Activated naive CD4-positive, alpha-beta T cell treated with anti-CD3 and anti-CD28 coated beads, Interleukin-2, amount 50 U/mL, for 24 hours (primary cell): Measurements from ENCODE around the gene CDX1.

Experiments
- H3K27ac Mint-ChIP-seq: one replicate; pipeline ENCODE4 v1.8.0; 2021; ENCODE audit warnings: mild to moderate bottlenecking, mixed read lengths
- H3K27me3 Mint-ChIP-seq: one replicate; pipeline ENCODE4 v1.8.0; 2021; ENCODE audit warnings: mixed read lengths
- H3K36me3 Mint-ChIP-seq: one replicate; pipeline ENCODE4 v1.8.0; 2021; ENCODE audit warnings: mixed read lengths
- H3K4me1 Mint-ChIP-seq: one replicate; pipeline ENCODE4 v1.8.0; 2021; ENCODE audit warnings: mixed read lengths
- H3K4me3 Mint-ChIP-seq: one replicate; pipeline ENCODE4 v1.8.0; 2021; ENCODE audit warnings: mild to moderate bottlenecking, mixed read lengths
- H3K9me3 Mint-ChIP-seq: one replicate; pipeline ENCODE4 v1.8.0; 2021; ENCODE audit warnings: mixed read lengths

CDX1 gene

DNA sequence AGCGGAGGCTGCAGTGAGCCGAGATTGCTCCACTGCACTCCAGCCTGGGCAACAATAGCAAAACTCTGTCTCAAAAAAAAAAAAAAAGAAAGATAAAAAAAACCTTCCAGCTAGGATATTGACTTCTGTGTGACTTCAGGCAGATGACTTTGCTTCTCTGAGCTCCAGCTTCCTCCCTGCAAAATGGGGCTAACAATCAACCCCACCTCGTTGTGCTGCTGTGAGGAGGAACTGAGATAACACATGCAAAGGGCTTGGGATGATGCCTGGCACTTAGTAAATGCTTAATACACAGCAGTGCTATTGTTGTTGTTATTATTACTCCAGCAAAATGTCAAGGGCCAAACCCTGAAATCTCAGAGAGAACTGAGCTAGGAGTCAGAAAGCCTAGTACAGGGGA is 3.5 kb upstream of the CDX1 start:
- H3K27ac Mint-ChIP-seq = no peak overlapping the region
- no peaks in the 10 kb centered on the region for H3K36me3 Mint-ChIP-seq
- no peak overlapping the region for H3K4me3 Mint-ChIP-seq
- H3K4me1 Mint-ChIP-seq = no peaks in the 10 kb centered on the region
- peaks cover 14% of the 10 kb centered on the region for H3K27me3 Mint-ChIP-seq
- H3K9me3 Mint-ChIP-seq = no peaks in the 10 kb centered on the region

DNA sequence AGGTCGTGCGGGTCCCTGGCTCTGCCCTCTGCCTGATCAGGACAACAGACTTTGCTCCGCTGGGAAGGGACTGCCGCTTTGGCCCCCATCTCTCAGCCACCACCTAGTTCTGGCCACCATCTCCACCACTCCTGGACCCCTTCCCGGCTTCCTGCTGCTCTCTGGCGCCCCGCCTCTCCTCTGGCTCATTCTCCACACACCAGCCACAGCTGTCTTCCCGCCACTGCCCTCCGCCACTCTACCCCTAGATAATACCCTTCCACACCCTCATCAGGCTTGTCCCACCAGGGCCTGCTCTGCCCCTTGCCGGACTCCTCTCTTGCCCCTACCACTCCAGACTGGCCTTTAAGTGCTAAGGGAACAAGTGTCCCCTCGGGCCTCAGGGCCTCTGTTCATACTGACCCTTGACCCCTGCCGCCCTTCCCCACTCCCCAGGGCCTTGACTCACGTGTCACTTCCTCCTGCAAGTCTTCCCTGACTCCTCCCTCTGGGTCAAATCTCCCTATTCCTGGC is 3.0 kb upstream of the CDX1 start:
- Mint-ChIP-seq H3K27ac (peak overlapping the region; percentile 66), H3K36me3 (no peaks in the 10 kb centered on the region), H3K4me3 (no peak overlapping the region), H3K27me3 (peaks cover 19% of the 10 kb centered on the region), H3K4me1 (no peaks in the 10 kb centered on the region), H3K9me3 (no peaks in the 10 kb centered on the region)

DNA sequence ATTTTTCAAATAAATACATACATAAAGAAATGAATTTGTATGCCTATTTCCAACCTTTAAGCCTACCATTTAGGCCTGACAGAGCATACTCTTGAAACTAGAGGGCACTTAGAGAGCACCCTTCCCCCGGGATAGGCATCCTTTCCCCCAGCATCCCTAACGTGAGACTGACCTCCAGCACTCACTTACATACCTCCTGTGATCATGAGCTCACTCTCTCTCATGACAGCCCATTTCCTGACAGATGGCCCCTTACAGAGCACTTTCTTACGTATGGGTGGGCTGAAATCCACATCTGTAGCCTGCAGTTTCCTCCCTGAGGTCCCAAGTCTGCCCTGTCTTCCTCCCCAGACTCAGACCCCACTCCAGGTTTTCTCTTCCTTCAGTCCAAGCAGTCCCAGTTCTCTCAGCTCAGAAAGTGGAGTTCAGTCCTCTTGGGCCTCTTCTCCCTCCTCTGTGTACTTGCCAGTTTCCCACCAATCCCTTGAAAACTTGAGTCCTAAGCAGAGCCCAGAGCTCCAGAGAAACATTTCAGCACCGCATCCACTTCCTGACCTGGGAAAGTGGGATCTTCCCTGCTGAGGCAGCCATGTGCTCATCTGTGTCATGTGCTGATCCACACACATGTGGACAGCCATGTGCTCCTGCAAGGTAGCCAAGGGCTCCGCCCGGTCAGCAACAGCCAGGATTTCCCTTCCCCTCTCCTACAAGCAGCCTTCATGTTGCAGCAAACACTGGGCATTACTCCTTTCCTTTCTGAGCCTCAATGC is 2.2 kb upstream of the CDX1 start:
- Mint-ChIP-seq H3K4me3 (no peak overlapping the region), H3K9me3 (no peaks in the 10 kb centered on the region), H3K27ac (peak overlapping the region; percentile 3), H3K4me1 (no peaks in the 10 kb centered on the region), H3K27me3 (peaks cover 20% of the 10 kb centered on the region), H3K36me3 (no peaks in the 10 kb centered on the region)

DNA sequence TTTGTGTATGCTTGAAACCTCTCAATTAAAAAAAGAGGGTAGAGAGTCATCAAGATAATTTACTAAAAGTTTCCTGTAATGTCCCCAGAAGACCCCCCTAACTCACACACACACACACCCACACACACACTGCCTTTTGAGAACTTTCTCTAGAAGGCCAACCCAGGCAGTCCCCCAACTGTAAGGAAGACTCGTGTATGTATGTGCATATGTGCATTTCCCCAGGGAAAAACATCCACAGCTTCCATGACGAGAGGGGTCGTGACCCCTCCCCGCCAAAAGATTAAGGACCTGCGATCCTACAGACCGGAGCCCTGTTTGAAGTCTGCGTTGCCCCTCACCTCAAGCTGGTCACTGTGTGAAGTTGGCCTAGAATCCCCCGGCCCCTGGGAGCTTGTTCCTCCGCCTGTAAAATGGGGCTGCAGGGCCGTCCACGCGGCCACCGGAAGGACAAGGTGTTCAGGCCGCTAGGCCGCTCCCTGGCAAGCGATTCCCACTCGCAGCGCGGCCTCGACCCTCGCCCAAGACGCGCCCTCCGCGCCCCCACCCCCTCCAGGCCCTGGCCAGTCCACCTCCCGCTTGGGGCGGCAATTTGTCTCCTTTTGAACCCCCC is 435 bp upstream of the CDX1 start:
- Mint-ChIP-seq H3K27me3 (peaks cover 26% of the 10 kb centered on the region), H3K36me3 (no peaks in the 10 kb centered on the region), H3K9me3 (no peaks in the 10 kb centered on the region), H3K4me3 (no peak overlapping the region), H3K27ac (no peak overlapping the region), H3K4me1 (no peaks in the 10 kb centered on the region)

DNA sequence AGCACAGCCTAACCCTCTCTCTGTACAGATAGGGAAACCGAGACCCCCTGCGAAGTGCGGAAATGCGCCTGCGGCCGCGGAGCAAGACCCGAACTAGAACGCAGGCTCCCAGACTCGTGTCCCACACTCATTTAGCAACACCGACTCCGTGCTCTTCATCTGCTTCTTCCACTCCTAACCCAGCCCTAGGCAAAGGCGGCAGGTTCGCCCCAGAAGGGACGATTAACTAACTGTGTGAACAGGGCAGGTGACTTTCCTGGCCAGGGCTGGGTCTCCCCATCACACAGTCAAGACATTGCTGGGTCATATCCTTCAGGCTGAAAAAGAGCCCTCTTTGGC is 903 bp downstream of the CDX1 start:
- Mint-ChIP-seq H3K4me3 (no peak overlapping the region), H3K27ac (no peak overlapping the region), H3K9me3 (no peaks in the 10 kb centered on the region), H3K27me3 (peaks cover 30% of the 10 kb centered on the region), H3K4me1 (no peaks in the 10 kb centered on the region), H3K36me3 (no peaks in the 10 kb centered on the region)

DNA sequence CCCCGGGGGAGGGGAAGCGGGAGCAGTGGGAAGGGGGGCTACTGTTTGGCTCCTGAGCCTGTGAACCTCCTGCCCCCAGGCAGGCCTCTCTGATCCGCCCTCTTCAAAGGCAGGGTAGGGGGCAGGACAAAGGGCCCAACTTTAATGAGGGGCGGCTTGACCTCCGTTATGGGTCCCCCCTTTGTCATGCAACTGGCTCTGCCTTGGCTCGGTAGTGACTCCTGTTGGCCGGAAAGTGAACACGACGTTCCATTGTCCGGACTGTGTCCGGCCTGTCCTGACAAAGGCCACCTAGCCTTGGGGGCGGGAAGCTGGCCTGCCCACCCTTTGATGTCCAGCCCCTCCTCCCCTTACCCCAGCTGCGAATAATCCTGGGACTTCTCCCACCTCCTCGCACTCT is 1.3 kb downstream of the CDX1 start:
- no peaks in the 10 kb centered on the region for H3K4me1 Mint-ChIP-seq
- no peaks in the 10 kb centered on the region for H3K36me3 Mint-ChIP-seq
- H3K4me3 Mint-ChIP-seq = no peak overlapping the region
- H3K27ac Mint-ChIP-seq = no peak overlapping the region
- H3K9me3 Mint-ChIP-seq = no peaks in the 10 kb centered on the region
- peaks cover 30% of the 10 kb centered on the region for H3K27me3 Mint-ChIP-seq

DNA sequence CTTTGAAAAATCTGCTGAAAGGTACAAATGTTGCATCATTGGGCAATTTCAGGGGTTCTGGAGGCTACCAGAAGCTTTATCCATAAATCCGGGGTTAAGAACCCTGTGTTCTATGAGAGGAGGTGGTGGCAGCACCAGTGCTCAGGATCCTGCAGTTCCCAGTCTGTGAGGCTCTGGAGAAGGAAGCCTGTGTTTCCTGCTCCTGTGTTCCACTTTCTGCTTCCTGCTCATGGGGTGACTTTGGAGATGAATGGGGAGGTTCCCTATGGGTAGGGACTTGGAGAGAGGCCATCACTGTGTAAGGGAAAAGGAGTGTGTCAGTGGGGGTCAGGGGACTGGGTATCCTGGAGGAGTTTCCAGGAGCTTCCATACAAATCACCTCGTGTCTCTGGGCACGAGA is 2.3 kb downstream of the CDX1 start:
- no peaks in the 10 kb centered on the region for H3K4me1 Mint-ChIP-seq
- H3K9me3 Mint-ChIP-seq = no peaks in the 10 kb centered on the region
- H3K27me3 Mint-ChIP-seq = peaks cover 34% of the 10 kb centered on the region
- no peak overlapping the region for H3K27ac Mint-ChIP-seq
- no peaks in the 10 kb centered on the region for H3K36me3 Mint-ChIP-seq
- H3K4me3 Mint-ChIP-seq = no peak overlapping the region

DNA sequence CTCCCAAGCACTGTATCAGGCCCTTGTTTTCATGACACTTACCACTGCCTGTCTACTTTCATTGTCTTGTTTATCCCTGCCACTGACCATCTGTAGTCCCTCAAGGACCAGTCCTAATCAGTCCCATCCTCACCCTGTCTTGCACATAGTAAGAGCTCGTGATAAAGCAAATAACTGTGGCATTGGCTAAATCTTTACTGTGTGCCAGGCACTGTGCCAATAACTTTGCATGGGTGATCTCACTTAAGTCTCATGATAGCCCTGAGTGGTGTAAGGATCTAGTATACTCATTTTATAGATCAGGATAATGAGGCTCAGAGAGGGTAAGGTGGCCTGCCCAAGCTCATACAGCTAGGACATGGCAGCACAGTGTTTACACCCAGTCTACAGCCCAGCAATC is 5.6 kb downstream of the CDX1 start:
- H3K9me3 Mint-ChIP-seq = no peaks in the 10 kb centered on the region
- no peaks in the 10 kb centered on the region for H3K36me3 Mint-ChIP-seq
- peaks cover 24% of the 10 kb centered on the region for H3K27me3 Mint-ChIP-seq
- no peak overlapping the region for H3K4me3 Mint-ChIP-seq
- H3K27ac Mint-ChIP-seq = no peak overlapping the region
- H3K4me1 Mint-ChIP-seq = no peaks in the 10 kb centered on the region

DNA sequence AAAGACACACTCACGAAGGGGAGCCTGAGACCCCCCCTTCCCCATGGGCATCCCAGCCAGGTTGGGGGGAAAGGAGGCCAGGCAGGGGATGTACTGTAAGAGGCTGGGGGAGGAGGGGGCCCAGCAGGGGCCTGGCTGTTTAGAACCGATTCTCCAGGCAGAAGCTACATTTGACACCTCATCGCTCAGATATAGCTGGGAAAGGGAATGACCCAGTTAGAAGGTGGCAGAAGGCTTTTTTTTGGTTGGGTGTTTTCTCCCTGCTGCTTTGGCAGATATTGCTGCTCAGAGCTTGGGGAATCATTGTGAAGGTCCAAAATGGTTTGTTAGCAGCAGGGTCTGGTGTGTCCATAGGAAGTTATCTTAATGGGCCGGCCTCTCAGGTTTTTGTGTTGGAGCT is 6.0 kb downstream of the CDX1 start:
- H3K4me1 Mint-ChIP-seq = no peaks in the 10 kb centered on the region
- H3K27me3 Mint-ChIP-seq = peaks cover 21% of the 10 kb centered on the region
- H3K9me3 Mint-ChIP-seq = no peaks in the 10 kb centered on the region
- H3K4me3 Mint-ChIP-seq = no peak overlapping the region
- no peak overlapping the region for H3K27ac Mint-ChIP-seq
- no peaks in the 10 kb centered on the region for H3K36me3 Mint-ChIP-seq

DNA sequence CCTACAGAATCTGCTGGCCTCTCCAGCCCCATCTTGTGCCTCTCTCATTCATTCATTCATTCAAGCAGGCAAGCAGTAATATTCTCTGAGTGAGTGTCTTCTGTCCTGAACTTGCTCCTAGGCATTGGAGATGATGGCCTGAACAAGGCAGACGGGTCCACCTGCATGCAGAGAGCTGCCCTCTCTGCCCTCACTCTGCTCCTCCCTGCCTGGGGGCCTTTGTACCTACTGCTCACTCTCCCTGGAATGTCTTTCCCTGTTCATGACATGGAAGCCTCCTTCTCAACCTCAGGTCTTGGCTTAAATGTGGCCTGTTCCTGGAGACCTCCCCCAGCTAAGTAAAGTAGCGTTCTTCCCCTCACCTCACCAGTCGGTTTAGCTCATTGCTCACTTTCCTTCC is 6.6 kb downstream of the CDX1 start:
- H3K4me3 Mint-ChIP-seq = no peak overlapping the region
- no peak overlapping the region for H3K27ac Mint-ChIP-seq
- H3K9me3 Mint-ChIP-seq = no peaks in the 10 kb centered on the region
- H3K36me3 Mint-ChIP-seq = no peaks in the 10 kb centered on the region
- H3K27me3 Mint-ChIP-seq = peaks cover 19% of the 10 kb centered on the region
- no peaks in the 10 kb centered on the region for H3K4me1 Mint-ChIP-seq

DNA sequence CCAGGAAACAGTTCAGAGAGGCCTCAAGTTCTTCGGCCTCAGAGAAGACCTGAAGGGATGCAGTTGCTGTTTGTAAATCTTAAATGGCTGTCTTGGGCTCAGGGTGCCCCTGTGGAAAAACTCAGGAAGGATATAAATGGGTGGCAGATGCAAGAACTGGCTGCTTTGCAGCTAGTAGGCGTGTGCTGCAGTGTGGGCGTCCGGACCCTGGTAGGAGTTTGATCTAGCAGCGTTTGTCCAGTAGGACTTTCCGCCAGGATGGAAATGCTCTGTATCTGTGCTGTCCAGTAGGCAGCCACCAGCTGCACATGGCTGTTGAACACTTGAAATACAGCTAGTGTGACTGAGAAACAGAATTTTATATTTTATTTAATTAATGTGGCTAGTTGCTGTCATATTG is 7.7 kb downstream of the CDX1 start:
- peaks cover 14% of the 10 kb centered on the region for H3K27me3 Mint-ChIP-seq
- H3K4me3 Mint-ChIP-seq = no peak overlapping the region
- no peaks in the 10 kb centered on the region for H3K4me1 Mint-ChIP-seq
- no peak overlapping the region for H3K27ac Mint-ChIP-seq
- H3K36me3 Mint-ChIP-seq = no peaks in the 10 kb centered on the region
- no peaks in the 10 kb centered on the region for H3K9me3 Mint-ChIP-seq

DNA sequence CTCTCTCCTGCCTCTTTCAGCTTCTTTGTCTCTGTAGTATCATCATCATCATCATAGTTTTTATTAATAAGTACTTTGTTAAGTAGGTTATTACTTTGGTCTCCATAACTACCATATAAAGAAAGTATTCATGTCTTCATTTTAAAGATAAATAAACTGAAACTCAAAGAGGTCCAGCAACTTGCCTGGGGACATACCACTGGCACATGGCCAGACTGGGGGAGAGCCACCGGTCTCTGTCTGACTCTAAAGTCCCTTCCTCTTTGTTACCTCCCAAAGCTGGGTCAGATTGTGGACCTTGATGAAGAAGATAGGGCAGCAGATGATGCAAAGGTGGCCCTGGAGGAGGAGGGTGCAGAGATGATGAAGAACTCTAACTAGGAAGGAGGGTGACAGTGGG is 8.5 kb downstream of the CDX1 start:
- Mint-ChIP-seq H3K4me1 (no peaks in the 10 kb centered on the region), H3K27me3 (peaks cover 11% of the 10 kb centered on the region), H3K9me3 (no peaks in the 10 kb centered on the region), H3K4me3 (no peak overlapping the region), H3K36me3 (no peaks in the 10 kb centered on the region), H3K27ac (no peak overlapping the region)

DNA sequence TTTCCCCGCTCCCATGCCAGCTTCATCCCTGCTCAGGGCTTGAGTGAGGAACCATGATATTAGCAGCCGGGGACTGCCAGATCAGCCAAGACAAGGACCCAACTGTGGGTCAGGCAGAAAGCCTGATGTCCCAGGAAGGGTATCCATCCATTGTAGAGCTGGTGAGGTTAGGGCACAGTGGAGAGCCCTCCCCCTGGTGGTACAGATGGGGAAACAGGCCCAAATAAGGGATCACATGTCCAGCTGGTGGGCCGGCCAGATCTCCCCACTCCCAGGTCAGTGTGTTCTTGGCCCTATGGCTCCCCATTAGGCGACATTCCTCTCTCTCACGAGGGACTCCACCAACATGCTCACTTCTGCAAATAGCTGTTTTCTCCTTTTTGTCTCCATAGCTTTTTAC is 9.0 kb downstream of the CDX1 start:
- no peaks in the 10 kb centered on the region for H3K9me3 Mint-ChIP-seq
- no peaks in the 10 kb centered on the region for H3K36me3 Mint-ChIP-seq
- no peak overlapping the region for H3K4me3 Mint-ChIP-seq
- no peaks in the 10 kb centered on the region for H3K4me1 Mint-ChIP-seq
- peaks cover 10% of the 10 kb centered on the region for H3K27me3 Mint-ChIP-seq
- no peak overlapping the region for H3K27ac Mint-ChIP-seq

DNA sequence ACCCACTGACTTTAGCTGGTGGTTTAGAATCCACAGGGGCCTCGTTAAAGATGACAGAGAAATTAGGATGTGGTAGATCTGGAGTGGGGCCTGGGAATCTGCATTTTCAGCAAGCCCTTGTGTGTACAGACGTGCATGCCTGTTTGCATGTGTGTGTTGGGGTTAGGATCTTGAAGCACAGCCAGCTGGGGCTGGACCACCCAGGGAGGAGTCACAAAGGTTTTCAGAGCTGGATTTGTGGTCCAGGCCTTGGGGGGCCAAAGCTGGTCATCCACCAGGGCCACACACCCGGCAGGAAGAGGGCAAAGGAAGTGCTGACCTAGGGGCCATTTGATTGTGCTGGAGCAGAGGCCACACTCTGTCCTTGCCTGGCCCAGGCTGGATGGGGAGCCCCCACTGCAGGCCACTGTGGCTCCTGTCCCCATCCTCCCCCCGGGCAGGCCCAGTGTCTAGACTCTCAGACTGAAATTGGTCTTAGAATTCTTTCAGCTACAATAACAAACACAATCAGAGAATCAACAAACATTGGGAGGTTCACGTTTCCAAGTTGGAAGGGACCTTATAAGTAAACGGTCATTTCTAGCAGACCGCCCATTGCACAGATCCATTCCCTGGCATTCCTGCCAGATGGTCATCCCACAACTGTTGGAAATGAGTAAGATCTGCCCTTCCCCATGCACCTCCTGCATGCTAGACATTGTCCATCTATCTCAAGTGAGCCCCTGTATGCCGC is 10.3 kb downstream of the CDX1 start:
- Mint-ChIP-seq H3K27me3 (peaks cover 7% of the 10 kb centered on the region), H3K36me3 (no peaks in the 10 kb centered on the region), H3K4me3 (no peak overlapping the region), H3K9me3 (no peaks in the 10 kb centered on the region), H3K27ac (no peak overlapping the region), H3K4me1 (no peaks in the 10 kb centered on the region)

DNA sequence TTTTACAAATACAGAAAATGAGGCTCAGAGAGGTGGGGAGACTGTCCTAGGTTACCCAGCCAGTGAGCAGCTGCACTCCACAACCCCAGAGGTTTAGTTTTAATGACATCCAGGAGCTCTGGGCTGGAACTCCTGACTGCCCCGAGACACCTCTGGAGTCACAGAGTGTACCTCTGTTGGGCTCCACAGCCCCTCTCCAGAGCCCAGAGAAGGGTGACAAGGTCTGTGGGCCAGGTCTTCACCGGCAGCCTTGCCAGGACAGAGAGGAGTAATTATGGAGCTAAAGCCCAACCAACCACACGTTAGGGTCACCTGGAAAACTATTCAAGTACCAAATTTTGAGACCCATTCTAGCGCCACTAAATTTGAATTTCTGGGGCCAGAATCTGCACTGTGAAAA is 11.1 kb downstream of the CDX1 start:
- no peak overlapping the region for H3K27ac Mint-ChIP-seq
- H3K9me3 Mint-ChIP-seq = no peaks in the 10 kb centered on the region
- no peaks in the 10 kb centered on the region for H3K36me3 Mint-ChIP-seq

DNA sequence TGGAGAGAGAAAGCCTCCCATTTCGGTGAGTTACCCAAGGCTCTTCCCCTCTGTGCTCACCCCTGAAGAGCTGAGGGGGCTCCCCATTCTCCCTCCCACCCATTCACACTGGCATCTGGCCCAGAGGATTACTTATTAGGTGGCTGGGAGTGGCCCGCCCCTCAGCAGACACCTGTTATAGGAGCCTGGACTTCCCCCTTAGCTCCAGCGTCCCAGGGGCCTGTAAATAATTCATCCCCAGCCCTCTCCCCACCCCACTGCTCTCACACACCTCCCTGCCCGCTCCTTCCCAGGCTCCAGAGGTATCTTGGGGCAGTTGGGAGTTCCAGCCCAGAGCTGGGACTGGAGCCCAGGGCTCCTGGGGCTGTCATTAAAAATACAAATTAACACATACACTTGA is 11.7 kb downstream of the CDX1 start:
- Mint-ChIP-seq H3K4me1 (no peaks in the 10 kb centered on the region), H3K9me3 (no peaks in the 10 kb centered on the region), H3K27me3 (peaks cover 2% of the 10 kb centered on the region), H3K4me3 (no peak overlapping the region), H3K36me3 (no peaks in the 10 kb centered on the region), H3K27ac (no peak overlapping the region)

More for the DNA sequence above, 11.1 kb downstream of the CDX1 start:
- no peaks in the 10 kb centered on the region for H3K4me1 Mint-ChIP-seq
- peaks cover 4% of the 10 kb centered on the region for H3K27me3 Mint-ChIP-seq
- H3K4me3 Mint-ChIP-seq = no peak overlapping the region
